Neural cell (in vitro differentiated cells): ENCODE results near the gene OVOL3. TPM values are rescaled to one million over a fixed set of nuclear protein-coding genes. Genes with fewer than 3 reads are reported as not detected.

ENCODE experiments used
- H2AFZ ChIP-seq: fragments of 200-600, 300-800 bp; sonication (generic), shearing (Covaris generic); 2 replicates; pipeline ENCODE4 v1.6.0; 2014; ENCODE audit warnings: low read depth, mild to moderate bottlenecking, antibody characterized with exemption, low read length, moderate library complexity
- H3F3A ChIP-seq: fragments of 200-600 bp; shearing (Covaris generic); 2 replicates; pipeline ENCODE4 v1.6.1; 2016; ENCODE audit warnings: mild to moderate bottlenecking, moderate library complexity, mixed read lengths, antibody characterized with exemption, low read length; ENCODE audit not compliant: insufficient read depth, poor library complexity, severe bottlenecking
- H3K27ac ChIP-seq: fragments of 200-600, 300-800 bp; sonication (generic), shearing (Covaris generic); 2 replicates; pipeline ENCODE4 v1.5.1; 2014; ENCODE audit warnings: mild to moderate bottlenecking, low read length, moderate library complexity
- H3K27me3 ChIP-seq: fragments of 300-800, 200-600 bp; sonication (generic), shearing (Covaris generic); 2 replicates; pipeline ENCODE4 v1.6.0; 2014; ENCODE audit warnings: mild to moderate bottlenecking, low read depth, low read length, moderate library complexity; ENCODE audit not compliant: insufficient read depth
- H3K36me3 ChIP-seq: fragments of 300-800, 200-600 bp; sonication (generic), shearing (Covaris generic); 2 replicates; pipeline ENCODE4 v1.5.1; 2014; ENCODE audit warnings: mild to moderate bottlenecking, antibody characterized with exemption, low read length, moderate library complexity; ENCODE audit not compliant: insufficient read depth
- H3K4me2 ChIP-seq: fragments of 300-800, 200-600 bp; sonication (generic), shearing (Covaris generic); 2 replicates; pipeline ENCODE4 v1.6.0; 2014; ENCODE audit warnings: mild to moderate bottlenecking, low read length
- H3K4me3 ChIP-seq: fragments of 300-800, 200-600 bp; sonication (generic), shearing (Covaris generic); 2 replicates; pipeline ENCODE4 v1.5.1; 2014; ENCODE audit warnings: mild to moderate bottlenecking, low read length, moderate library complexity
- H3K79me2 ChIP-seq: fragments of 200-600 bp; shearing (Covaris generic); replicated peaks from 2 replicates; pipeline ENCODE4 v1.6.0; 2014; ENCODE audit warnings: mild to moderate bottlenecking, low read length, moderate library complexity; ENCODE audit not compliant: insufficient read depth
- H3K9ac ChIP-seq: fragments of 300-800, 200-600 bp; sonication (generic), shearing (Covaris generic); 2 replicates; pipeline ENCODE4 v1.6.1; 2016; ENCODE audit warnings: mild to moderate bottlenecking, low read length, mixed read lengths
- H3K9me2 ChIP-seq: fragments of 200-600 bp; shearing (Covaris generic); 2 replicates; pipeline ENCODE4 v1.6.1; 2016; ENCODE audit warnings: mild to moderate bottlenecking, low read length, mixed read lengths; ENCODE audit not compliant: insufficient read depth
- H3K9me3 ChIP-seq: fragments of 200-600, 300-800 bp; sonication (generic), shearing (Covaris generic); 2 replicates; pipeline ENCODE4 v1.6.1; 2016; ENCODE audit warnings: mild to moderate bottlenecking, mixed run types, low read length, moderate library complexity, mixed read lengths
- H4K20me1 ChIP-seq: fragments of 200-600 bp; shearing (Covaris generic); 2 replicates; pipeline ENCODE4 v1.6.1; 2016; ENCODE audit warnings: mild to moderate bottlenecking, mixed run types; ENCODE audit not compliant: insufficient read depth
- EP300 ChIP-seq: fragments of 450-650 bp; conservative IDR thresholded peaks from 2 replicates; pipeline ENCODE4 v1.6.1; 2014; ENCODE audit warnings: antibody characterized with exemption, mild to moderate bottlenecking, moderate library complexity; ENCODE audit not compliant: poor library complexity, severe bottlenecking
- EZH2 ChIP-seq: fragments of 200-600, 300-800 bp; shearing (Covaris generic), sonication (generic); IDR thresholded peaks from 2 replicates; pipeline ENCODE4 v1.6.1; 2014; ENCODE audit warnings: antibody characterized with exemption, low read length, borderline replicate concordance, mild to moderate bottlenecking; ENCODE audit not compliant: insufficient read depth, poor library complexity, severe bottlenecking
- MXI1 ChIP-seq: fragments of 450-650 bp; conservative IDR thresholded peaks from 2 replicates; pipeline ENCODE4 v1.6.1; 2014; ENCODE audit warnings: antibody characterized with exemption, mild to moderate bottlenecking; ENCODE audit not compliant: poor library complexity, severe bottlenecking
- POLR2AphosphoS5 ChIP-seq: IDR thresholded peaks from 2 replicates; pipeline ENCODE4 v1.6.1; 2012
- RAD21 ChIP-seq: fragments of 450-650 bp; conservative IDR thresholded peaks from 2 replicates; pipeline ENCODE4 v1.6.1; 2014; ENCODE audit warnings: antibody characterized with exemption, mild to moderate bottlenecking, moderate library complexity
- SMC3 ChIP-seq: fragments of 450-650 bp; conservative IDR thresholded peaks from 2 replicates; pipeline ENCODE4 v1.6.1; 2014; ENCODE audit warnings: antibody characterized with exemption, mild to moderate bottlenecking, moderate library complexity; ENCODE audit not compliant: poor library complexity
- TAF1 ChIP-seq: IDR thresholded peaks from 2 replicates; pipeline ENCODE4 v1.6.1; 2012; ENCODE audit warnings: low read depth
- polyA plus RNA-seq: library from polyadenylated mRNA; depleted of rRNA; stranded (reverse); fragments of >200 nt; gene quantifications from 2 replicates; pipeline ENCODE4 v1.2.3, GENCODE V29; 2014
- TF ChIP-seq, protein P1 (sequence below): IDR thresholded peaks from 2 replicates; pipeline ENCODE4 v1.6.1; 2012; ENCODE audit warnings: borderline replicate concordance
- TF ChIP-seq, protein P2 (sequence below): fragments of 450-650 bp; IDR thresholded peaks from 2 replicates; pipeline ENCODE4 v1.5.1; 2014; ENCODE audit warnings: antibody characterized with exemption, mild to moderate bottlenecking, moderate library complexity; ENCODE audit not compliant: poor library complexity, severe bottlenecking

The OVOL3 gene
- polyA plus RNA-seq, 1 donor from 2014 or later, result not detected

DNA sequence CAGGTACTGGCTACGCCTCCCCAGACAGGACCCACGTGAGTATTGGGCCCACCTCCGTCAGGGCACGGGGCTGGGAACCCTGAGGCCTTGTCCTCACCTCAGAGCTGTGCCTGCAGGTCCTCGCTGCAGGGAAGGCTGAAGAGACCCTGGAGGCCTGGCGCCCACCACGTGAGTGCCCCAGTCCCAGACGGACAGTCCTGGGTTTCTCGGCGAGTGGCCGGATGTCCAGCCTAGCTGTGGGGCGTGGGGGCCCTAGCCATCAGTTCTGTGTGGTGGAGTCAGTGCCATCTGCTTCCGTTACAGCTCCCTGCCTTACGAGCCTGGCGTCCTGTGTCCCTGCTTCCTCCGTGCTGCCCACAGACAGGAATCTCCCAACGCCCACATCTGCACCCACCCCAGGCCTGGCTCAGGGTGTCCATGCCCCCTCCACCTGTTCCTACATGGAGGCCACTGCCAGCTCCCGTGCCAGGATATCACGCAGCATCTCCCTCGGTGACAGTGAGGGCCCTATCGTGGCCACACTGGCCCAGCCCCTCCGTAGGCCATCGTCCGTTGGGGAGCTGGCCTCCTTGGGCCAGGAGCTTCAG is 7.8 kb upstream of the OVOL3 start:
- no peak overlapping the region for H3K27ac ChIP-seq
- no peaks in the 10 kb centered on the region for H3K9me3 ChIP-seq
- H2AFZ ChIP-seq, result no peak overlapping the region
- H4K20me1 ChIP-seq, result no peaks in the 10 kb centered on the region
- H3F3A ChIP-seq, result no peaks in the 10 kb centered on the region
- no peaks in the 10 kb centered on the region for H3K9me2 ChIP-seq
- no peaks in the 10 kb centered on the region for H3K79me2 ChIP-seq
- no peak overlapping the region for H3K9ac ChIP-seq
- H3K27me3 ChIP-seq, result no peaks in the 10 kb centered on the region
- TF ChIP-seq TAF1 (no peak), RAD21 (no peak), MXI1 (no peak), POLR2AphosphoS5 (no peak), EZH2 (no peak), SMC3 (no peak), EP300 (no peak)
- TF ChIP-seq, protein P1, sequence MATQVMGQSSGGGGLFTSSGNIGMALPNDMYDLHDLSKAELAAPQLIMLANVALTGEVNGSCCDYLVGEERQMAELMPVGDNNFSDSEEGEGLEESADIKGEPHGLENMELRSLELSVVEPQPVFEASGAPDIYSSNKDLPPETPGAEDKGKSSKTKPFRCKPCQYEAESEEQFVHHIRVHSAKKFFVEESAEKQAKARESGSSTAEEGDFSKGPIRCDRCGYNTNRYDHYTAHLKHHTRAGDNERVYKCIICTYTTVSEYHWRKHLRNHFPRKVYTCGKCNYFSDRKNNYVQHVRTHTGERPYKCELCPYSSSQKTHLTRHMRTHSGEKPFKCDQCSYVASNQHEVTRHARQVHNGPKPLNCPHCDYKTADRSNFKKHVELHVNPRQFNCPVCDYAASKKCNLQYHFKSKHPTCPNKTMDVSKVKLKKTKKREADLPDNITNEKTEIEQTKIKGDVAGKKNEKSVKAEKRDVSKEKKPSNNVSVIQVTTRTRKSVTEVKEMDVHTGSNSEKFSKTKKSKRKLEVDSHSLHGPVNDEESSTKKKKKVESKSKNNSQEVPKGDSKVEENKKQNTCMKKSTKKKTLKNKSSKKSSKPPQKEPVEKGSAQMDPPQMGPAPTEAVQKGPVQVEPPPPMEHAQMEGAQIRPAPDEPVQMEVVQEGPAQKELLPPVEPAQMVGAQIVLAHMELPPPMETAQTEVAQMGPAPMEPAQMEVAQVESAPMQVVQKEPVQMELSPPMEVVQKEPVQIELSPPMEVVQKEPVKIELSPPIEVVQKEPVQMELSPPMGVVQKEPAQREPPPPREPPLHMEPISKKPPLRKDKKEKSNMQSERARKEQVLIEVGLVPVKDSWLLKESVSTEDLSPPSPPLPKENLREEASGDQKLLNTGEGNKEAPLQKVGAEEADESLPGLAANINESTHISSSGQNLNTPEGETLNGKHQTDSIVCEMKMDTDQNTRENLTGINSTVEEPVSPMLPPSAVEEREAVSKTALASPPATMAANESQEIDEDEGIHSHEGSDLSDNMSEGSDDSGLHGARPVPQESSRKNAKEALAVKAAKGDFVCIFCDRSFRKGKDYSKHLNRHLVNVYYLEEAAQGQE, result no peak
- TF ChIP-seq, protein P2, sequence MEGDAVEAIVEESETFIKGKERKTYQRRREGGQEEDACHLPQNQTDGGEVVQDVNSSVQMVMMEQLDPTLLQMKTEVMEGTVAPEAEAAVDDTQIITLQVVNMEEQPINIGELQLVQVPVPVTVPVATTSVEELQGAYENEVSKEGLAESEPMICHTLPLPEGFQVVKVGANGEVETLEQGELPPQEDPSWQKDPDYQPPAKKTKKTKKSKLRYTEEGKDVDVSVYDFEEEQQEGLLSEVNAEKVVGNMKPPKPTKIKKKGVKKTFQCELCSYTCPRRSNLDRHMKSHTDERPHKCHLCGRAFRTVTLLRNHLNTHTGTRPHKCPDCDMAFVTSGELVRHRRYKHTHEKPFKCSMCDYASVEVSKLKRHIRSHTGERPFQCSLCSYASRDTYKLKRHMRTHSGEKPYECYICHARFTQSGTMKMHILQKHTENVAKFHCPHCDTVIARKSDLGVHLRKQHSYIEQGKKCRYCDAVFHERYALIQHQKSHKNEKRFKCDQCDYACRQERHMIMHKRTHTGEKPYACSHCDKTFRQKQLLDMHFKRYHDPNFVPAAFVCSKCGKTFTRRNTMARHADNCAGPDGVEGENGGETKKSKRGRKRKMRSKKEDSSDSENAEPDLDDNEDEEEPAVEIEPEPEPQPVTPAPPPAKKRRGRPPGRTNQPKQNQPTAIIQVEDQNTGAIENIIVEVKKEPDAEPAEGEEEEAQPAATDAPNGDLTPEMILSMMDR, result no peak
- H3K36me3 ChIP-seq, result no peaks in the 10 kb centered on the region
- H3K4me3 ChIP-seq, result no peak overlapping the region
- H3K4me2 ChIP-seq, result no peak overlapping the region

DNA sequence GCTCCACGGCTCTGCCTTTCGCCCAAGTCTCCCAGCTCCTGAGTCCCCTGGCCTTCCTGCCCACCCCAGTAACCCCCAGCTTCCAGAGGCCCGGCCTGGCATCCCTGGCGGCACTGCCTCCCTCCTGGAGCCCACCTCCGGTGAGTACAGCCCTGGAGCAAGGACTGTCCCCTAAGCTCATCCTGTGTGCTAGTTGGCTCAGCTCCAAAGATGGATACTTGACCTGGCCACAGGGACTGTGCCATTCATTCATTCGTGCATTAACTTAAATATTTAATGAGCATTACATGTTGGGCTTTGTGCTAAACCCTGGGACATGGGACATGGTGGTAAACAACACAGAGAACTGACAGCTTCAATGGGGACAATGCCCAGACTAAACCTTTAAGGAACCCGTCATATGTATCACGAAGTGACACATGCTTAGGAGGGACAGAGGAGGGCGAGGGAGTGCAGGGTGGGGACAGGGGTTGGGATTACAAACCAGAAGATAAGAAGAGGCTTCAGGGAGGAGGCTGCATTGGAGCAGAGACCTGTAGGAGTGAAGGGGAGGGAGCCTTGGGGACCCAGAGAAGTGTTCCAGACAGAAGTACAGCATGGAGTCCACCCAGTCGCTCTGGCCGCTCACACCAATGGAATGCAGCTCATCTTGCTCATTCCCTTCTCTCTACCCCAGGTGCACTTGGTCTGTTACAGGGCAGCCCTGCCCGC is 6.9 kb upstream of the OVOL3 start:
- Histone ChIP-seq H3K36me3 (no peaks in the 10 kb centered on the region), H3K27me3 (no peaks in the 10 kb centered on the region), H3F3A (no peaks in the 10 kb centered on the region), H3K4me3 (no peak overlapping the region), H3K9me2 (no peaks in the 10 kb centered on the region), H3K27ac (no peak overlapping the region), H3K9ac (no peak overlapping the region), H4K20me1 (no peaks in the 10 kb centered on the region), H2AFZ (no peak overlapping the region), H3K79me2 (no peaks in the 10 kb centered on the region), H3K9me3 (no peaks in the 10 kb centered on the region), H3K4me2 (no peak overlapping the region)
- TF ChIP-seq, protein P2, result no peak
- TF ChIP-seq EP300 (no peak), EZH2 (no peak), MXI1 (no peak), SMC3 (no peak)
- TF ChIP-seq, protein P1, result no peak
